ENCODE results near the gene WDR64.
"Not testable (repeated sequence)": the region's sequence is repeated elsewhere in the genome, so short reads cannot be mapped to it uniquely, and the experiment has no call there.

WDR64 gene

GRCh38 chr1:241800640-241801039 is 148.6 kb downstream of the WDR64 start:
- DNase-seq (ENCODE audit: low spot score) = no peak

GRCh38 chr1:241802863-241803262 is 150.8 kb downstream of the WDR64 start:
- DNase-seq (ENCODE audit: low spot score) = no peak

GRCh38 chr1:241804706-241805105 is 152.6 kb downstream of the WDR64 start:
- not testable (repeated sequence) for DNase-seq (ENCODE audit: low spot score)

GRCh38 chr1:241808265-241808664 is 156.2 kb downstream of the WDR64 start:
- DNase-seq (ENCODE audit: low spot score) = no peak

- DNase-seq (ENCODE audit: low spot score) = no peak
Measured at GRCh38 chr1:241810769-241811405, 158.8 kb downstream of the WDR64 start.

GRCh38 chr1:241813768-241814320 is 161.8 kb downstream of the WDR64 start:
- DNase-seq (ENCODE audit: low spot score) = no peak

DNA sequence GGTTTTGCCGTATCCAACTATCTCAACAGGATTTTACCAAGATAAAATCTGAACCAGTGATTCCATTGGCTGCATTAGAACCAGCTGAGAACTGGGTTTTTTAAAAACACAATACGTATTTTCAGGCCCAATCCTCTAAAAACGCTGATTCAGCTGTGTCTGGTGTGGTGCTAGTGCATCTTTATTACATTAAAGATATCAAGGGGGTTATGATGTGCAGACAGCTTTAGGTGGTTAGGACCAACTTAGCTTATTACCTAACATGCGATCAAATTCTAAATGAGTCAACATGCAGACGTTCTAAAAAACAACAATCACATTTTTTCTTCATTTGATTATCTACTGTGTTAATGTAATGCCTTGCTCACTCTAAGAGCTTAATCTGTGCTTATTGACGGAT is 163.9 kb downstream of the WDR64 start:
- DNase-seq (ENCODE audit: low spot score) = no peak

- DNase-seq (ENCODE audit: low spot score) = no peak
Measured at GRCh38 chr1:241817331-241817792, 165.3 kb downstream of the WDR64 start.

- DNase-seq (ENCODE audit: low spot score) = no peak
Measured at GRCh38 chr1:241817956-241818612, 166.0 kb downstream of the WDR64 start.

DNA sequence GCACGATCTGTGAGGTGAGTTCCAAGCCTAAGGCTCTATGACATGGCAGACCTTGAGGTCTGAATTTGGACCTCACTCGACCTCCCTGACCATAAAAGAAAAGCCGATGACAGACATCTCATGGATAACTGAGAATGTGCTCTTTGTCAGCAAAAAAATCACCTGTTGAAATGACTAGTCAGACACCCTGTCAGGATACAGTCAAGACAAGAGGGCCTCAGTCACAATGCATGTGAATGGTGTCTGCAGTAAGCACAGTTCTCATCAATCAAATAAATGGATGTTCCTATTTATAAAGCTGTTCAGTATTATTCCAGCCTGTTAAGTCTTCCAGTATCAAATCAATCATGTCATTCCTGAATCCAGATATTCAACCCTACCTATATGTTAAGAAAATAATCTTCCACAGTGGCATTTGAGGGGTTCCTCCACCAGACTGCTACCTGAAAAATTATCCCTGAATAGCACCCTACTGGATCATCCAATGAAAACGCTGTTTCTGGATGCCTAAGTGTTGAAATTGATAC is 167.3 kb downstream of the WDR64 start:
- DNase-seq (ENCODE audit: low spot score) = no peak

DNA sequence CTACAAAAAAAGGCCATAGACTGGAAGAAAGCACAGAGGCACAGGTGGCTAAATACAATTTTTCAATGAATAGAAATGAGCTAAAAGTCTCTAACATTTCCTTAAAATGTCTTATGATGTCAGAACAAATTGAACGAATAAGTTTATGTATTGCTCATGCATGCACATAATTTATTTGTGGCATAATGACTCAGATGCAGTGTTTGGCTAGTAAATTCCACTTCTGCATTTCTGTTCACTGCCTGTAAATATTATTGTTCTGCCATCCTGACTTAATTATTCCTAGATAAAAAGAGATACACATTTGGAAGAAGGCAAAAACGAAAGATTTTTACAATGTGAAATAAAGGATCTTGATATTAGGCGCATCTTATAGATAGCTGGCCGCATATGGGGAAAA is 169.3 kb downstream of the WDR64 start:
- DNase-seq (ENCODE audit: low spot score) = no peak

DNA sequence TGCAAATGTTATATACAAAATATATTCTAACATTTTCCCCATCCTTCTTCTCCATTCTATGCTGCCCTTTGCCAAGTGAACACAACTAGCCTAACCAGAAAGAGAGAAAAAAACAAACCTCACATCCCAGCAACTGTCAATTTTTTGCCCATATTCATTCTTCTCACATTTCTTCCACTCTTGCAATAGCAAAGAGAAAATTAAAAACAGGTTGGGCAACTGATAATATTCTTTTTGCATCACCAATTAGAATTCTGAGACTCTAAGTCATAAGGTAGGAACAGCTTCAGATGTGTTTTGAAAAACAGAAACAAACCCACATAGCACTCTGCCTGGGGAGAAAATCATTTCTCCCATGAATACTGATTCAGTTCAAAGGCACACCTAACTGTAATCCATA is 170.8 kb downstream of the WDR64 start:
- DNase-seq (ENCODE audit: low spot score) = no peak

DNA sequence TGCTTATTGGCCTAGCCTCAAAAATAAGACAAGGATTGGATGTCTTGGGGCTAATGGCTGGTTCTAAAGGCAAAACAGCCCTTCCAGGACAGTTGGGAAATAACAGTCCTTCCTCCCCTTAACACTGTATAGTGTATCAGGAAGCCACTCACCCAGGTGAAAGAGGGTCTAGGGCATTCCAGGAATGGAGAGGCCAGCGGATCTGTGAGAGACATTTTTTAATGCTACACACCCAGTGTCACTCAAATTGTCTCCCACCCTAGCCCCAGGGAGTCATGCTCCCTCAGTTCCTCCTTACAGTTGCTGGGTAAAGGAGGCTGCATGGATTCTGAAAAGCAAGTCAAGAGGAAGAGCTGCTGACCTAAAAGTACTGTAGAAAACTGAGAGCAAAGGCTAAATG is 171.8 kb downstream of the WDR64 start:
- no peak for DNase-seq (ENCODE audit: low spot score)

GRCh38 chr1:241825581-241825980 is 173.5 kb downstream of the WDR64 start:
- no peak for DNase-seq (ENCODE audit: low spot score)

DNA sequence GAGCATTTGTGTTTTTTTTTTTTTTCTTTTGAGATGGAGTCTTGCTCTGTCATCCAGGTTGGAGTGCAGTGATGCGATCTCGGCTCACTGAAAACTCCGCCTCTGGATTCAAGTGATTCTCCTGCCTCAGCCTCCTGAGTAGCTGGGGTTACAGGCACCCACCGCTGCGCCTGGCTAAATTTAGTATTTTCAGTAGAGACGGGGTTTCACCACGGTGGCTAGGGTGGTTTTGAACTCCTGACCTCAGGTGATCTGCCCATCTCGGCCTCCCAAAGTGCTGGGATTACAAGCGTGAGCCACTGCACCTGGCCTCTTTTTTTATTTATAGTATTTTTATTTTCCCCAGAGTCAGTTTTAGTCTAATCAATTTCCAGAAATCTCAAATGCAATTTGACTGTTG is 174.5 kb downstream of the WDR64 start:
- DNase-seq (ENCODE audit: low spot score) = not testable (repeated sequence)

GRCh38 chr1:241827264-241827663 is 175.2 kb downstream of the WDR64 start:
- no peak for DNase-seq (ENCODE audit: low spot score)

DNA sequence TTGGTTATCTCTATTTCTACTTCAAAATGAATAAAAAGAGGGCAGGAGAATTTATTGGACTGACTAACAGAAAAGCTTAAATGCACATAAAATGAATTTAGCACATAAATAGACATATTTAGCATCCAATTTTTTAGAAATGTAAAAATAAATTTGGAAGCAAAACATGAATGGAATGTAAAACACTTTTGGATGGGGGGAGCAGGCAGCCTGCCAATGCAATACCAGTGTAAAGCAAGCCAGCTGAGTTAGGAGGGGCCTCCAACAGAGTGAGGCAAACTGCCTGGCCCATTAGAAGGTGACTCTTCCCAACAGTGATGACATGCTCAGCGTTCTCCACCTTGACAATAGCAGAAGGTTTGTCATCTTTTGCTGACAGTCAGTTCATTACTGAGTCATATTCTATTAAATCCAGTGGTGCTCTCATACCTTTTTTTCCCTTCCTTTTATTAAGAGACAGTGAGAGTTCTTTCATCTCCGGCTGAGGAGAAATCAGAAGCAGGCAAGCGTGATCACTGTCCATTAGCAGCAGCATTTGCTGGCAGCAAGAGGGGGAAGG is 176.5 kb downstream of the WDR64 start:
- no peak for DNase-seq (ENCODE audit: low spot score)

DNA sequence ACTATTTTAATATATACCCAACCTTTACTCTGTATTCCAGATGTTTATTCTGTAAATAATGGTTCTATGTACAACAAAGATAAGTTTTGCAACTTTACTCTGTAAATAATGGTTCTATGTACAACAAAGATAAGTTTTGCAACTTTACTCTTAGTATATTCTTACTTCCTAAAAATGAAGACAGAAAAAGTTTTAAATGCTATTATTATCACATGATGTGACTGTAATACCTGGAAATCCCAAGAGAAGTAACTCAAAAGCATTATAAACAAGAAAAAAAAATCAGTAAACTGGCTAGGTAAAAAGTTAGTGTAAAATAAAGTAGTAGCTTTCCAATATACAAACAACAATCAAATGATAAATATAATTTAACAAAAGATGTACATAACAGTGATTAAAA is 177.4 kb downstream of the WDR64 start:
- DNase-seq (ENCODE audit: low spot score) = no peak

DNA sequence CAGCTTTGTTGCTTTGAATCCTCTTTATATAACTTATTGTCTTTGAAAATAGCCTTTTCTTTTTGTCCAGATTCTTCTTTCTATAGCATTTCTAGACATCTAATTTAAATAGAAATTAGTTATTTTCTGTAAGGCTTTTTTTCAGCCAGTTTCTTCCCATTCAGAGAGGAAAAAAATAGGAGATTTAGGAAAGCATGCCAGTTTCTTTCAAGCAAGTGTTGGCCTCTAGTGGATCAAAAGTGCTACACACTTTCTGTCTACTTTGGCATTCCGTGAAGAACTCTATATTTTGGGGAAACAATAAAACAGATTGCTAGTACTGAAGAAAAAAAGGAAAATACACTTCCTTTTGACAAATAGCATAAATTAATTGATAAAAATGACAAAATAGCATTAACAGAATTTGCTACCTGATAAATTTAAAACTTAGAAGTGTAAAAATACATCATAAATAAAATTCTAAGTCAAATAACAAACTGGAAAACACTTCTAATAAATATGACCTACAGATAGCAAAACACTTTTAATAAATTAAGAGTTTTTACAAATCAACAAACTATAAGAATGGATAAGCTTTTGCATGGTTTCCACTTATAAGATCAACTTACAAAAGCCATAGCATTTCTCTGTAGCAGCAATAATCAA is 182.8 kb downstream of the WDR64 start:
- peak; percentile 21 for DNase-seq (ENCODE audit: low spot score)

DNA sequence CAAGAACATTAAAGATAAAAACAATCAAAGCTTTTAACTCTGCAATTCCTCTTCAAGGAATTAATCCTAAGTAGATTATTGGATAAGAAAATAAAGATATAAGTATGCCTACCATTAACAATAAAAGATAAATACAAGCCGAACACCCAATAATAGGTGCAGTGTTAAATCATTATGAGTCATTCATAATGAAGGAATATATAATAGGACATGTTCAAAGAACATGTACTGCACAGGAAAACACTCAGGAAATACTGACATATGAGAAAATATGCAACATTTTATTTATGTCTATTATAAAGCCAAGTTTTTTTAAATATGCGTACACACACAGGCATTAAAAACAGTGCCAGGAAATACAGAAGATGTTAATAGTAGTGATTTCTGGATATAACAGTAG is 184.9 kb downstream of the WDR64 start:
- DNase-seq (ENCODE audit: low spot score) = no peak

- no peak for DNase-seq (ENCODE audit: low spot score)
Measured at GRCh38 chr1:241837416-241837815, 185.3 kb downstream of the WDR64 start.

DNA sequence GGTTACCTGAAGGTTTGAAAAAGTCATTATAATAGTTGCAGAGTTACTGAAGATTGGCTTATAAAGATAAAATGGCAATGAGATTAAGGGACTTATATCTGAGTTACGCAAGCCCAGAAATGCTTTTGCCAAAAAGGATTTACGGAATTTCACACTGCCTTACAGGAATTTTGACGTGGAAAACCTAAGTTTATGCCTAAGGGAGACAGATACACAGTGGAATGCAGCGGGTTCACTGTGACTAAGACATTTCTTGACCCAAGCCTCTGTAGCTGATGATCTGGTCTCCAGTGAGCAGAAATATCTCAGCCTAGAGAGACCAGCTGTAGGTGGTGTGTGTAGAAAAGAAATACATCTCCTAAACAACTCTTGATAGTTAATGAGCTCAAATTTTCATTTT is 185.8 kb downstream of the WDR64 start:
- DNase-seq (ENCODE audit: low spot score) = no peak

DNA sequence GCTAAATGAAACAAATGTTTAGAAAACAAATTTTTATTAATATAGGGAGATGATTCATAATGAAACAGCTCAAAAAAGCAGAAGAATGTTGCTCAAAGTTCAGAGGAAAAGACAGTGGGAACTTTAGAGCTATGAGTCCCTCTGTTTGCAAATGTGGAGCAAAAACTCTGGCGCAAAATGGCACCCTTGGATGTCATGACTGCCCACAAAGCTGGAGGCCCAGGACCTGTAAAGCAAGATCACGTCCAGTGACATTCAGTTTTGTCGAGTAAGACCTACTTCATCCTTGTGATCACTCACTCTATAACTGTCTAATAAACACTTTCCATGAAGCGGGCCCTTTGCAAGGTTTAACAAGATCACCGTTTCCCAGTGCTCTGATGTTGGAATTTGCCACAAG is 186.8 kb downstream of the WDR64 start:
- no peak for DNase-seq (ENCODE audit: low spot score)

Data from putamen (tissue), 1 donor.